Fibroblast of the conjunctiva (primary cell): ENCODE results near the gene HGS.
"Not testable (repeated sequence)": the region's sequence is repeated elsewhere in the genome, so short reads cannot be mapped to it uniquely, and the experiment has no call there.

ENCODE experiments used
- DNase-seq: peaks from one replicate; pipeline ENCODE4 v3.0.0-alpha.2; 2010; ENCODE audit warnings: low read depth

HGS gene

GRCh38 chr17:81719410-81720266, 35.8 kb downstream of the HGS start:
- DNase-seq, result no peak

- DNase-seq, result no peak
Measured at GRCh38 chr17:81720267-81721071, 36.7 kb downstream of the HGS start.

- DNase-seq, result no peak
Measured at GRCh38 chr17:81722184-81723120, 38.6 kb downstream of the HGS start.

GRCh38 chr17:81723651-81724209, 39.9 kb downstream of the HGS start:
- no peak for DNase-seq

- DNase-seq, result no peak
Measured at GRCh38 chr17:81725439-81725838, 41.6 kb downstream of the HGS start.

GRCh38 chr17:81726004-81726403, 42.2 kb downstream of the HGS start:
- no peak for DNase-seq

- no peak for DNase-seq
Measured at GRCh38 chr17:81727324-81728031, 43.7 kb downstream of the HGS start.

- peak; percentile 32 for DNase-seq
Measured at GRCh38 chr17:81733507-81734404, 49.9 kb downstream of the HGS start.

GRCh38 chr17:81734405-81735263, 50.8 kb downstream of the HGS start:
- DNase-seq, result no peak

GRCh38 chr17:81735264-81736102, 51.7 kb downstream of the HGS start:
- no peak for DNase-seq

GRCh38 chr17:81737947-81738800, 54.4 kb downstream of the HGS start:
- no peak for DNase-seq

GRCh38 chr17:81738801-81739393, 55.1 kb downstream of the HGS start:
- DNase-seq, result no peak

GRCh38 chr17:81739593-81739992, 55.8 kb downstream of the HGS start:
- not testable (repeated sequence) for DNase-seq

GRCh38 chr17:81740395-81740961, 56.7 kb downstream of the HGS start:
- DNase-seq, result no peak

- DNase-seq, result no peak
Measured at GRCh38 chr17:81741049-81741593, 57.3 kb downstream of the HGS start.
